SU-DHL-6 (cell line): ENCODE data around the gene WNT3.
"Not testable (repeated sequence)": the region's sequence is repeated elsewhere in the genome, so short reads cannot be mapped to it uniquely, and the experiment has no call there.

Source experiments
- EZH2phosphoT487 ChIP-seq: fragments of 200-600 bp; sonication (generic), shearing (Covaris generic); conservative IDR thresholded peaks from 2 replicates; pipeline ENCODE4 v1.6.1; 2018; ENCODE audit warnings: mild to moderate bottlenecking, antibody characterized with exemption, low read length, moderate library complexity, mixed read lengths
- TF ChIP-seq, protein P1 (sequence below): fragments of 200-600 bp; sonication (generic); IDR thresholded peaks from one replicate; pipeline ENCODE4 v1.5.1; 2017; ENCODE audit warnings: antibody characterized with exemption, mild to moderate bottlenecking, low read length, moderate library complexity; ENCODE audit not compliant: insufficient read depth, poor library complexity, severe bottlenecking

DNA sequence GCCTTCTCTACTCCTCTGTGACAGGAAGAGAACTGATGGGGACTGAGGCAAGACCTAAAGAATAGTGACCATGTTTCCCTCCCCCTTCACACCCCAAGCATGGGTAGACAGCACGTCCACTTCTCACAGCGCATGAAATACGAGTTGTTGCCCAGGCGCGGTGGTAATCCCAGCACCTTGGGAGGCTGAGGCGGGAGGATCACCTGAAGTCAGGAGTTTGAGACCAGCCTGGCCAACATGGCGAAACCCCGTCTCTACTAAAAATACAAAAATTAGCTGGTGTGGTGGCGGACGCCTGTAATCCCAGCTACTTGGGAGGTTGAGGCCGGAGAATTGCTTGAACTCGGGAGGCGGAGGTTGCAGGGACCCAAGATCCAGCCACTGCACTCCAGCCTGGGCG, 49.6 kb downstream of the WNT3 start:
- TF ChIP-seq, protein P1, sequence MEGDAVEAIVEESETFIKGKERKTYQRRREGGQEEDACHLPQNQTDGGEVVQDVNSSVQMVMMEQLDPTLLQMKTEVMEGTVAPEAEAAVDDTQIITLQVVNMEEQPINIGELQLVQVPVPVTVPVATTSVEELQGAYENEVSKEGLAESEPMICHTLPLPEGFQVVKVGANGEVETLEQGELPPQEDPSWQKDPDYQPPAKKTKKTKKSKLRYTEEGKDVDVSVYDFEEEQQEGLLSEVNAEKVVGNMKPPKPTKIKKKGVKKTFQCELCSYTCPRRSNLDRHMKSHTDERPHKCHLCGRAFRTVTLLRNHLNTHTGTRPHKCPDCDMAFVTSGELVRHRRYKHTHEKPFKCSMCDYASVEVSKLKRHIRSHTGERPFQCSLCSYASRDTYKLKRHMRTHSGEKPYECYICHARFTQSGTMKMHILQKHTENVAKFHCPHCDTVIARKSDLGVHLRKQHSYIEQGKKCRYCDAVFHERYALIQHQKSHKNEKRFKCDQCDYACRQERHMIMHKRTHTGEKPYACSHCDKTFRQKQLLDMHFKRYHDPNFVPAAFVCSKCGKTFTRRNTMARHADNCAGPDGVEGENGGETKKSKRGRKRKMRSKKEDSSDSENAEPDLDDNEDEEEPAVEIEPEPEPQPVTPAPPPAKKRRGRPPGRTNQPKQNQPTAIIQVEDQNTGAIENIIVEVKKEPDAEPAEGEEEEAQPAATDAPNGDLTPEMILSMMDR = not testable (repeated sequence)
- not testable (repeated sequence) for TF ChIP-seq EZH2phosphoT487
